Retinal pigment epithelial cell (primary cell): ENCODE results near the gene NDUFS7.

Experiments
- DNase-seq: peaks from one replicate; pipeline ENCODE4 v3.0.0-alpha.2; 2010; ENCODE audit warnings: low read depth
- H3K4me3 ChIP-seq: 2 replicates; pipeline ENCODE4 v1.5.1; 2011; ENCODE audit warnings: mild to moderate bottlenecking, low read length, control low read depth, moderate library complexity
- TF ChIP-seq, protein P1 (sequence below): conservative IDR thresholded peaks from 2 replicates; pipeline ENCODE4 v1.5.1; 2011; ENCODE audit warnings: low read depth, low read length, control low read depth, inconsistent platforms

NDUFS7 gene

GRCh38 chr19:1399079-1399478 lies 15.4 kb downstream of the NDUFS7 start:
- DNase-seq, result no peak
- TF ChIP-seq, protein P1, sequence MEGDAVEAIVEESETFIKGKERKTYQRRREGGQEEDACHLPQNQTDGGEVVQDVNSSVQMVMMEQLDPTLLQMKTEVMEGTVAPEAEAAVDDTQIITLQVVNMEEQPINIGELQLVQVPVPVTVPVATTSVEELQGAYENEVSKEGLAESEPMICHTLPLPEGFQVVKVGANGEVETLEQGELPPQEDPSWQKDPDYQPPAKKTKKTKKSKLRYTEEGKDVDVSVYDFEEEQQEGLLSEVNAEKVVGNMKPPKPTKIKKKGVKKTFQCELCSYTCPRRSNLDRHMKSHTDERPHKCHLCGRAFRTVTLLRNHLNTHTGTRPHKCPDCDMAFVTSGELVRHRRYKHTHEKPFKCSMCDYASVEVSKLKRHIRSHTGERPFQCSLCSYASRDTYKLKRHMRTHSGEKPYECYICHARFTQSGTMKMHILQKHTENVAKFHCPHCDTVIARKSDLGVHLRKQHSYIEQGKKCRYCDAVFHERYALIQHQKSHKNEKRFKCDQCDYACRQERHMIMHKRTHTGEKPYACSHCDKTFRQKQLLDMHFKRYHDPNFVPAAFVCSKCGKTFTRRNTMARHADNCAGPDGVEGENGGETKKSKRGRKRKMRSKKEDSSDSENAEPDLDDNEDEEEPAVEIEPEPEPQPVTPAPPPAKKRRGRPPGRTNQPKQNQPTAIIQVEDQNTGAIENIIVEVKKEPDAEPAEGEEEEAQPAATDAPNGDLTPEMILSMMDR, result no peak
- H3K4me3 ChIP-seq, result no peak overlapping the region

- no peak for DNase-seq
- TF ChIP-seq, protein P1, result no peak
These were observed 16.0 kb downstream of the NDUFS7 start for GRCh38 chr19:1399745-1400144.

DNA sequence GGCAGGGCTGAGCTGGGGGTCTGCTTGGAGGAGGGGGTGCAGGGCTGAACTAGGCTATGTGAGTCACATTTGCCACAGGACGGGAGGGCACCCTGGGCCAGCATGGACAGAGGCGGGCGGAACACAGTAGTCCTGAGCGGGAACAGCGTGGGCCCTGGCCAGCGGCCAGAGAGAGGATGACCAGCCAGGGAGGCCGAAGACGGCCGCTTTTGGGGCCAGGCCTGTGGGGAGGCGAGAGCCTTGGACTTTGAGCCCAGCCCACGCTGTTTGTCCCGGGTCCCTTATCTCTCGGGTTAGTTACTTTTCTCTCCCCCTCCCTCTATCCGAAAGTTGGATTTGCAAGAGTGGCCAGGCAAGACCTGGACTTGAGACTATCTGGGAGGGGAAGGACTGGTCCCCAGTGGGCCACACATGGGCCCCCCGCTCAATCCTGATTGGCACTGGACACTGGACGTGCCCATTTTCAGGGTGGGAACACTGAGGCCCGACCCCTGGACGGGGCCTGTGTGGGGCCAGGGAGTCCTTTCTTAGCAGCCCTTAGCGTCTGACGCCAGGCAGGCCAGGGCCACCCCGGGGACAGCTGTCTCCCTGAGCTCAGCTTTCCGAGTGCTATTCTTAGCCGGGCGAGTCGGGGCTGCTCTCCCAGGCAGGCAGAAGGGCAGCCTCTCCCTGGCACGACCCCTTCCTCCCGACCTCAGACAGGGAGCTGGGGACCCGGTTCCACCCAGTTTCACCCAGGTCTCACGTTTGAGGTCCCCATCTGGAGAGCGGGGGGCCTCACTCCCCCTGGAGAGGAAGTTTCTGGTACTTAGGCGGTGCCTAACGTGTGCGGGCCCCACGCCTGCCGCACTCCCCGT lies 16.8 kb downstream of the NDUFS7 start:
- DNase-seq, result no peak

More at GRCh38 chr19:1399745-1400144, 16.0 kb downstream of the NDUFS7 start:
- no peak overlapping the region for H3K4me3 ChIP-seq

GRCh38 chr19:1401138-1401888 lies 17.6 kb downstream of the NDUFS7 start, which contains the start of gene GAMT:
TSS of gene GAMT (minus strand) at chr19:1401542. CDS start at chr19:1401476, 66 bp downstream.
- TF ChIP-seq, protein P1, result no peak
- DNase-seq, result no peak
- H3K4me3 ChIP-seq, result peak within 1 kb of the TSS; percentile 53

More for the DNA sequence above, 16.8 kb downstream of the NDUFS7 start:
- peak overlapping the region; percentile 53 for H3K4me3 ChIP-seq
- TF ChIP-seq, protein P1, result no peak

DNA sequence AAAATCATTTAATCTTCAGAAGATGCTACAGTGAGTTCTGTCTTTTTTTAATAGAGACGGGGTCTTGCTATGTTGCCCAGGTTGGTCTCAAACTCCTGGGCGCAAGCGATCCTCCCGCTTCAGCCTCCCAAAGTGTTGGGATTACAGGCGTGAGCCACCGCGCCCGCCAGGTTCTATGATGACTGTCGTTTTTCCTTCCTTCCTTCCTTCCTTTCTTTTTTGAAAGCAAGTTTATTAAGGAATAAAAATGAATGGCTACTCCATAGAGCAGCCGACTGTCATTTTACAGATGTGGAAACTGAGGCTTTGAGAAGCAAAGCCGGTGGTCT lies 18.1 kb downstream of the NDUFS7 start:
- H3K4me3 ChIP-seq, result peak overlapping the region; percentile 8
- TF ChIP-seq, protein P1, result no peak
- no peak for DNase-seq

DNA sequence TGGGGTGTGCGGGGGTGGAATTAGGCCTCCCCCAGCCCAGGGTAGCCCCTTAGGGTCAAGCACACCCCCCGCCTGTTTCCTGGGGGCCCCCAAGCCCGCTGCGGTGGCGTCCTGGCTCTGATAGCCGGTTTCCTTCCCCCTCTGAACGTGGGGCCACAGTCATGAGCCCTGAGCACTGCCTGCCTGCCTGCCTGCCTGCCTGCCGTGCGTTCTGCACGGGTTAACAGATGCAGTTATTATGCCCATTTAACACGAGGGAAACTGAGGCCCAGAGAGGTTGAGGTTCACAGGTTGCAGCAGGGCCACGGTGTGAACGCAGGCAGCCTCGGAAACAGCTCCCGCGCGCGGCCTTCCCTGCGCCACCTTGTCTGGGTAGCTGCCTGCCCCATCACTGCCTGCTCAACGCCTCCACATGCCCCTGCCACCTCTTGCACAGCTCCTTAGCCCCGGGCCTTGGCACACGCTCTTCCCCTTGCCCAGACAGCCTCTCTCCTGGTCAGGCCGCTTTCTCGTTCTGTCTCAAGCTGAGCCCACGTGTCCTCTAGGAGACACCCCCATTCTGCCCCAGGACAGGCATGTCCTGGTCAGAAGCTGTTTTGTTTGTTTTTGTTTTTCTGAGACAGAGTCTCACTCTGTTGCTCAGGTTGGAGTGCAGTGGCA lies 18.8 kb downstream of the NDUFS7 start:
- no peak for DNase-seq
- TF ChIP-seq, protein P1, result no peak
- H3K4me3 ChIP-seq, result no peak overlapping the region
